ENCODE measurements around the gene PPAT. TPM values are rescaled to one million over a fixed set of nuclear protein-coding genes. Genes with fewer than 3 reads are reported as not detected.
"Not testable (repeated sequence)": the region's sequence is repeated elsewhere in the genome, so short reads cannot be mapped to it uniquely, and the experiment has no call there.

PPAT gene
- total RNA-seq, result 10 to 100 TPM; 15.1 to 18.5 TPM
- polyA plus RNA-seq, result 10 to 100 TPM; 10.9 to 15.2 (median 11.7) TPM
- 10.8 to 105 (median 27.4) reads per million in 6 experiments for total RNA-seq

DNA sequence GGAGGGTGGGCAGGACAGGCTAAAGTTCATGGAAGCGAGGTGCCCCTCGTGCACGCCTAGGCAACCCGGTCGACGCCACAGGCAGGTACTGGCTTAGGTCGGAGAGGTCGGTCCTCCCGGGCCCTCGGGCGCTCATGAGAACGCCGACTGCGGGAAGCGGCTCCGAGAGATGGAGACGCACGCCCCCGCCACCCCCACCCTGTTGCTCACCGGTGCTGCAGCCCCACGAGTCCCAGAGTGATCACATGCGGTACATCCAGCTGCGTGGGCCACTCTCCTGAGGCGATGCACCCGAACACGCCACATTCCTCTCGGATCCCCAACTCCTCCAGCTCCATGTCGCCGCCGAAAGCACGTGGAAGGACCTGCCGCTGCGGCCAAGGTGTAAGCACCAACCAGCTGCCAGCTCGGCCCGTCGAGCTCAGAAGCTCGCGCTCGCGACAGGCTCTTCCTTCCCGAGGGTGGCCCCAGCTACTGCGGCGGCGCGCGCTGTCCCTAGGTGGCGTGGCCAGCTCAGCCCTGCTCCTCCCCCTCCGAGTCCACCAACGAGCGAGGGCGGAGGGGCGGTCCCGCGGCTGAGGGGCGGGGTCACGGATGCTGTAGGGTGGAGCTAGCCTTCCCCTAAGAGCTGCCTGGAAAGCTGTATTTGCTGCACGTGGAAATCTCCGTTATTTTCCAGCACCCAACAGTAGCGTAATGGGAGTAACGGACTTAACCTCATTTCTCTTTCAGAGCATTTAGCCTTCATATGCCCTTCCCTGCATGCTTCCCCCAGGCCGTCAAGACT is at the start of gene PPAT:
Gene PPAT (minus strand): TSS at position 476 of the 787 bp plus-strand sequence. CDS start 138 bp downstream, at position 338.
- Mint-ChIP-seq H3K4me3 (peak within 1 kb of the TSS; percentile 84 to 100 (median 94)), H3K36me3 (peaks cover 0 to 2% (median 0%) of the 10 kb centered on the region in 3 donors), H3K9me3 (no peaks in the 10 kb centered on the region), H3K4me1 (peaks cover 28 to 46% (median 42%) of the 10 kb centered on the region in 4 donors), H3K27me3 (no peaks in the 10 kb centered on the region), H3K27ac (peak within 1 kb of the TSS; percentile 86 to 99 (median 92))
- ATAC-seq (peak; percentile 78 to 82), DNase-seq (peak; percentile 98 to 99 (median 99))
- POLR2A ChIA-PET, result interaction anchor here (0.5 to 4.5 kb wide), 21 partner anchors 9 to 1039 kb away, joined by 3 to 85 read pairs (median 4); partner anchors contain the start of genes AASDH, CEP135, EXOC1 and NOA1

DNA sequence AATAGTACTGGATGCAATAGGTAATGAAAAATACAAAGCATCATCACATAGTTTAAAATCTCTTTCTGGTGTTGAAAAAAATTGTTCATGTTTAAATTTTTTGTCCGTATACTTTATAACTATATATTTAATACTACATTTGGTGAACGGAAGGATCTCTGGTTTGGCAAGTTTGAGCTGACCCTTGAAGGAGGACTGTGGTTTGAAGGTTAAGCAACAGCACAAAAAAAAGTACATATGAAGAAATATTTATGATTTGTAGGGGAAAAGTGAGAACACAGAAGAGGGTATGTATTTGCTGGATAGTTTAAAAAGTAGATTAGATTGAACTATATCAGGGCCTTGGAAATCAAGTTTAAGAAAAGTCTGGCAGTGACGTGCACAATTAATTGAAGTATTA is 45.3 kb upstream of the PPAT start:
- H3K4me3 Mint-ChIP-seq, result peak overlapping the region in 1 of 10 donors; percentile 29
- DNase-seq (no peak), ATAC-seq (no peak)
- H3K4me1 Mint-ChIP-seq, result peaks cover 0 to 6% (median 0%) of the 10 kb centered on the region in 4 donors
- POLR2A ChIA-PET, result interaction anchor here (1.2 kb wide), 1 partner anchor 44 kb away, joined by 3 read pairs; no protein-coding TSS in a partner anchor
- H3K9me3 Mint-ChIP-seq, result no peaks in the 10 kb centered on the region
- H3K27ac Mint-ChIP-seq, result no peak overlapping the region
- H3K27me3 Mint-ChIP-seq, result no peaks in the 10 kb centered on the region
- H3K36me3 Mint-ChIP-seq, result peaks cover 0 to 87% (median 30%) of the 10 kb centered on the region in 3 donors

DNA sequence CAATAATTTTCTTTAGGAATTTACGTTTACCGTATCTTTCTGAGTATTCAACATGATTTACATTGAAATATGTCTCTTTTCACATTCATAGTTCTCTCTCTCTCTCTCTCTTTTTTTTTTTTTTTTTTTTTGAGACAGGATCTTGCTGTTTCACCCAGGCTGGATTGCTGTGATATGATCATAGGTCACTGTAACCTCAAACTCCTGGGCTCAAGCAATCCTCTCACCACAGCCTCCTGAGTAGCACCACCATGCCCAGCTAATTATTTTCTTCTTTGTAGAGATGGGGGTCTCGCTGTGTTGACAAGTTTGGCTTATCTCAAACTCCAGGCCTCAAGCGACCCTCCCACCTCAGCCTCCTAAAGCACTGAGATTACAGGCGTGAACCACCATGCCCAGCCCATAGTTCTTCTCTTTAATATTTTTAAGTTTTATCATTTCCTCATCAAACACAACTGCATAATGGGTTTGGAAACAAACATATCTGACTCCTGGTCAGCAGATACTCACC is 41.8 kb upstream of the PPAT start:
- no peaks in the 10 kb centered on the region for H3K9me3 Mint-ChIP-seq
- POLR2A ChIA-PET, result no interaction called here
- DNase-seq (no peak), ATAC-seq (no peak)
- peaks cover 0 to 6% (median 0%) of the 10 kb centered on the region in 4 donors for H3K4me1 Mint-ChIP-seq
- peak overlapping the region in 2 of 10 donors; percentile 33 to 67 for H3K27ac Mint-ChIP-seq
- no peak overlapping the region for H3K4me3 Mint-ChIP-seq
- peaks cover 0 to 90% (median 37%) of the 10 kb centered on the region in 3 donors for H3K36me3 Mint-ChIP-seq
- H3K27me3 Mint-ChIP-seq, result no peaks in the 10 kb centered on the region

DNA sequence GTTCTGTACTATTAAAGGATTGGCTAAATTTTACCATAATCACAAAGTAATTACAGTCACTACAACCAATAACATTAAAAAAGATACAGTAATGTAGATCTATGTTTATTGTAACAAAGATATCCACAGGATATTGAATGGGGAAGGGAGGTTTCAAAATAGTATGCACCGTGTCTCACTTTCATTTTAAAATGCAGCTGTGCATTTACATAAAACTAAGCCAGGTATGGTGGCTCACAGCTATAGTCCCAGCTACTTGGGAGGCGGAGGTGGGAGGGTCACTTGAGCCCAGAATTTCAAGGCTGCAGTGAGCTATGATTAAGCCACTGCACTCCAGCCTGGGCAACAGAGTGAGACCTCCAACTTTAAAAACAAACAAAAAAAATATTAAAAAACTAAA is 40.5 kb upstream of the PPAT start:
- H3K36me3 Mint-ChIP-seq, result peaks cover 0 to 96% (median 34%) of the 10 kb centered on the region in 3 donors
- H3K27ac Mint-ChIP-seq, result no peak overlapping the region
- POLR2A ChIA-PET, result no interaction called here

GRCh38 chr4:56469489-56470210 is 34.2 kb upstream of the PPAT start:
- POLR2A ChIA-PET, result interaction anchor here (0.5 to 5.4 kb wide), 4 partner anchors 12 to 597 kb away, joined by 3 to 85 read pairs (median 4); partner anchors contain the start of genes PAICS and PPAT
- DNase-seq (peak in 1 of 10 donors; percentile 11), ATAC-seq (no peak)
- Mint-ChIP-seq H3K4me3 (peak overlapping the region; percentile 29 to 100 (median 80)), H3K27me3 (no peaks in the 10 kb centered on the region), H3K27ac (peak overlapping the region in 8 of 10 donors; percentile 5 to 74 (median 38)), H3K4me1 (peaks cover 17 to 58% (median 54%) of the 10 kb centered on the region in 4 donors), H3K36me3 (peaks cover 5 to 48% (median 18%) of the 10 kb centered on the region in 3 donors), H3K9me3 (no peaks in the 10 kb centered on the region)

More for the DNA sequence above, 40.5 kb upstream of the PPAT start:
- Mint-ChIP-seq H3K9me3 (no peaks in the 10 kb centered on the region), H3K27me3 (no peaks in the 10 kb centered on the region), H3K4me3 (no peak overlapping the region), H3K4me1 (peaks cover 0 to 7% (median 5%) of the 10 kb centered on the region in 4 donors)
- ATAC-seq, result no peak
- no peak for DNase-seq

GRCh38 chr4:56468097-56468422 is 32.6 kb upstream of the PPAT start:
- POLR2A ChIA-PET, result interaction anchor here (1.7 to 5.4 kb wide), 3 partner anchors 10 to 81 kb away, joined by 5 to 85 read pairs (median 6); partner anchors contain the start of genes AASDH, PAICS and PPAT
- Mint-ChIP-seq H3K4me3 (peak overlapping the region; percentile 92 to 100 (median 99)), H3K4me1 (peaks cover 22 to 72% (median 66%) of the 10 kb centered on the region in 4 donors), H3K9me3 (no peaks in the 10 kb centered on the region), H3K36me3 (peaks cover 5 to 37% (median 10%) of the 10 kb centered on the region in 3 donors), H3K27me3 (no peaks in the 10 kb centered on the region), H3K27ac (peak overlapping the region; percentile 87 to 100 (median 98))
- peak; percentile 37 to 38 for ATAC-seq
- DNase-seq, result peak in 4 of 10 donors; percentile 3 to 65 (median 10)

DNA sequence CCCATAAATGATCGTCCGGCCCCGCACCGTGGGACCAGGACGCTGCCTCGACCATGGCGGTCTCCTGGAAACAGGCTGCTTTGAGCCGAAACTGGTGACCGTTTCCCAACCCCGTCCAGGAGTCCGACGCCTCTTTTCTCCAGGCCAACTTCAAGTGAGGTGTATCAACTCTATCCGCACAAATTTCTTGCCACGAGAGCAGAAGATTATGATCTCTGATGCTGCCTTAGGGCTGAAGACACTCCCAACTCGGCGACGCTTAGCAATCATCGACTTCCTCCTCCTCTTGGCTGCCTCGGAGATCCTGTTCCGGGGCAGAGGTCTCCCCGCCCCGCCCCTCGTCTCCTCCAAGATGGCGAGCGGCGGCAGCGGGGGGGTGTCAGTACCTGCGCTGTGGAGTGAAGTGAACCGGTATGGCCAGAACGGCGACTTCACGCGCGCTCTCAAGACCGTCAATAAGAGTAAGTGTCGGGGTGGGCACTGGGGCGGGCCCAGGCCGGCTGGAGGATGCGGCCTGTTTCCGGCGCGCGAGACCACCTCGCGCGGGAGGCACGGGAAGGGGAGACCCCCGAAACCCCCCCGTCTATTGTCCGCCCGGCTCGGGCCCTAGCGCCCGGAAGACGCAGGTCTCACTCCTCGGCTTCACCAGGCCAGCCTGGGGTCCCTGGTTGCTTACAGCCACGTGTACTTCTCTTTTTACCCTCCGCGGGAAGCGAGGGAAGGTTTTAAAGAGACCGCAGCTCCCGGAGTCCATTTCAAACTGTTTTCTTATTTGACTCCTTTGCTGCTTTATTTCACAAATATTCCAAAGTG is 32.1 kb upstream of the PPAT start, which contains the start of gene SRP72:
Gene SRP72 (plus strand): TSS at position 334 of the 813 bp plus-strand sequence. CDS start 19 bp downstream, at position 353.
- peak; percentile 84 to 96 (median 90) for DNase-seq
- POLR2A ChIA-PET, result interaction anchor here (1.7 to 5.4 kb wide), 3 partner anchors 10 to 80 kb away, joined by 5 to 85 read pairs (median 6); partner anchors contain the start of genes AASDH, PAICS and PPAT
- Mint-ChIP-seq H3K27ac (peak within 1 kb of the TSS; percentile 94 to 100 (median 98)), H3K36me3 (peaks cover 5 to 34% (median 6%) of the 10 kb centered on the region in 3 donors), H3K4me3 (peak within 1 kb of the TSS; percentile 92 to 100 (median 99)), H3K27me3 (no peaks in the 10 kb centered on the region), H3K4me1 (peaks cover 22 to 73% (median 66%) of the 10 kb centered on the region in 4 donors), H3K9me3 (no peaks in the 10 kb centered on the region)
- peak; percentile 96 to 97 for ATAC-seq

- DNase-seq (peak in 1 of 10 donors; percentile 15), ATAC-seq (no peak)
- Mint-ChIP-seq H3K4me3 (peak overlapping the region; percentile 92 to 100 (median 99)), H3K36me3 (peaks cover 5 to 35% (median 10%) of the 10 kb centered on the region in 3 donors), H3K9me3 (no peaks in the 10 kb centered on the region), H3K4me1 (peaks cover 24 to 74% (median 68%) of the 10 kb centered on the region in 4 donors), H3K27me3 (no peaks in the 10 kb centered on the region), H3K27ac (peak overlapping the region; percentile 94 to 100 (median 98))
- POLR2A ChIA-PET, result interaction anchor here (1.5 to 5.4 kb wide), 2 partner anchors 23 to 30 kb away, joined by 5 to 85 read pairs; partner anchors contain the start of genes PAICS and PPAT
These were observed 31.5 kb upstream of the PPAT start for GRCh38 chr4:56466910-56467283.

DNA sequence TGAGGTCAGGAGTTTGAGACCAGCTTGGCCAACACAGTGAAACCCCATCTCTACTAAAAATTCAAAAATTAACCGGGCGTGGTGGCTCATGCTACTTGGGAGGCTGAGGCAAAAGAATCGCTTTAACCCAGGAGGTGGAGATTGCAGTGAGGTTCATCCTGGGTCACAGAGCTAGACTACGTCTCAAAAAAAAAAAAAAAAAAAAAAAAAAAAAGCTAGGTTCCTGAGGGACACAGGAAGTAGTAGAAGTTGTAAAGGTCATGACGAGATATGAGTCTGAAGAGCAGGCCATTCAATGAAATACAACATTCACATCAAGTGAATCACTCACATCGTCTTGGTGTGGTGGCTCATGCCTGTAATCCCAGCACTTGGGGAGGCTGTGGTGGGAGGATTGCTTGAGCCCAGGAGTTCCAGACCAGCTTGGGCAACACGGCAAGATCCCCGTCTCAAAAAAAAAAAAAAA is 30.9 kb upstream of the PPAT start:
- peak overlapping the region; percentile 92 to 100 (median 99) for H3K4me3 Mint-ChIP-seq
- H3K4me1 Mint-ChIP-seq, result peaks cover 25 to 70% (median 67%) of the 10 kb centered on the region in 4 donors
- peaks cover 5 to 35% (median 11%) of the 10 kb centered on the region in 3 donors for H3K36me3 Mint-ChIP-seq
- H3K27ac Mint-ChIP-seq, result peak overlapping the region; percentile 94 to 100 (median 98)
- H3K9me3 Mint-ChIP-seq, ATAC-seq, H3K27me3 Mint-ChIP-seq: not testable (repeated sequence)
- POLR2A ChIA-PET, result interaction anchor here (0.6 to 5.4 kb wide), 4 partner anchors 23 to 185 kb away, joined by 3 to 85 read pairs (median 6); partner anchors contain the start of genes PAICS and PPAT
- peak in 1 of 10 donors; percentile 4 for DNase-seq

DNA sequence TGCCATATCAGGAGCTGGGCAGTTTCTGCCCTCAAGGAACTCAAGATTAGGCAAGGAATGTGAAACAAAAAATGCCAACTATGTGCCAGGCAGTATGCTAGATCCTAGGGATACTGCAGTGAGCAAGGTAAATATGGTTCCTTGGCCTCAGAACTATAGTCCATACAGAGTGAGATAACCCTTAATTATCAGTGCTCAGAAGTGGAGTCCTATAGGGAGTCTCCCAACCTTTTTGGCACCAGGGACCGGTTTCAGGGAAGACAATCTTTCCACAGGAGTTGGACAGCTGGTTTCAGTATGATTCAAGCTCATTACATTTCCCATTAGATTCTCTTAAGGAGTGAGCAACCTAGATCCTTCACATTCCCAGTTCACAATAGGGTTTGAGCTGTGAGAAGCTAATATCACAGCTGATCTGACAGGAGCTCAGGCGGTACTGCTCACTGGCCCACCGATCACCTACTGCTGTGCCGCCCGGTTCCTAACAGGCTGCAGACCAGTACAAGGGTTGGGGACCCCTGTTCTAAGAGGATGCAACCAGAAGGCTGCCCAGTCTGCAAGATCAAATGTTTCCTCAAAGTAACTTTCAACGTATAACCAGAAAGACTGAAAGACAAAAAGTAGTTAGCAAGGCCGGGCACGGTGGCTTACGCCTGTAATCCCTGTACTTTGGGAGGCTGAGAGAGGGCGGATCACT is 30.3 kb upstream of the PPAT start:
- POLR2A ChIA-PET, result interaction anchor here (0.6 to 5.4 kb wide), 7 partner anchors 22 to 611 kb away, joined by 3 to 85 read pairs (median 5); partner anchors contain the start of genes PAICS, PPAT and REST
- peaks cover 5 to 36% (median 11%) of the 10 kb centered on the region in 3 donors for H3K36me3 Mint-ChIP-seq
- DNase-seq (no peak), ATAC-seq (no peak)
- H3K4me3 Mint-ChIP-seq, result peak overlapping the region; percentile 92 to 100 (median 99)
- H3K27me3 Mint-ChIP-seq, result no peaks in the 10 kb centered on the region
- H3K4me1 Mint-ChIP-seq, result peaks cover 25 to 70% (median 66%) of the 10 kb centered on the region in 4 donors
- peak overlapping the region; percentile 24 to 100 (median 98) for H3K27ac Mint-ChIP-seq
- no peaks in the 10 kb centered on the region for H3K9me3 Mint-ChIP-seq

Data from naive thymus-derived CD8-positive, alpha-beta T cell (primary cell).